ENCODE measurements around the gene CAND2. TPM values are rescaled to one million over a fixed set of nuclear protein-coding genes. Genes with fewer than 3 reads are reported as not detected.

The CAND2 gene
- total and polyA plus RNA-seq, 9 of the 15 experiments (the other 6 are each of a cell fraction or from before 2014, with no cell fraction given) = 0.91 to 14.9 (median 4.3) TPM

DNA sequence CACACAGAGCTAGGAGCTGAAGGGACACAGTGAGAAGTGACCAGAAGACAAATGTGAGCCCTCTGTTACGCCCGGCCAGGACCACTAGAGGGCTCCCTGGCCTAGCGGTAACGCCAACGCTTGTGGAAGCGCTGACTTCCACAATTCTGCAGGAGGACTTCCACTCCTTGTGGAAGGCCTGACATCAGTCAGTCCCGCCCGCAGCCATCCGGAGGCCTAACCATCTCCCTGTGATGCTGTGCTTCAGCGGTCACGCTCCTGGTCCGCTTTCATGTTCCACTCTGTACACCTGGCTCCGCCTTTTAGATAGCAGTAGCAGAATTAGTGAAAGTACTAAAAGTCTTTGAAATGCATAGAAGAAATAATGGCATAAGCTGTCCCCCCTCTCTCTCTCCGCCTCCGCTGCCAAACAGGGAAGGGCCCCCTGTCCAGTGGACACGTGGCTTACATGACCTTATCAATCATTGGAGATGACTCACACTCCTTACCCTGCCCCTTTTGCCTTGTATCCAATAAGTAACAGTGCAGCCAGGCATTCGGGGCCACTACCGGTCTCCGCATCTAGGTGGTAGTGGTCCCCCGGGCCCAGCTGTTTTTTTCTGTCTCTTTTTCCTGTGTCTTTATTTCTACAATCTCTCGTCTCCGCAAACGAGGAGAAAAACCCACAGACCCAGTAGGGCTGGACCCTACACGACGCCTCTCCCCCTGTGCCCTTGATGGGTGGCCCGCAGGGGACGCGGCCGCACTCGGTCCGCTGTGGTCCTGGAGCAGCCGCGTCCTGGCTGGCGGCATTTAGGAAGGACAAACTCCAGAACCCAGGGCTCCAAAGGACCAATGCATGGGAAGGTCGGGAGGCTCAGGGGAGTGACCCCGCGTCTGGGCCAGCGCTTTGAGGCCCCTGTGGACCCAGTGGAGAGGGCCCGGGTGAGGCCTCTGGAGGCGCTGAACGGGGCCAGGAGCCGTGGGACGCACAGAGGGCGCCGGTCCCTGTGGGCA, 71.9 kb downstream of the CAND2 start (continued):
- TF ChIP-seq, protein P1, sequence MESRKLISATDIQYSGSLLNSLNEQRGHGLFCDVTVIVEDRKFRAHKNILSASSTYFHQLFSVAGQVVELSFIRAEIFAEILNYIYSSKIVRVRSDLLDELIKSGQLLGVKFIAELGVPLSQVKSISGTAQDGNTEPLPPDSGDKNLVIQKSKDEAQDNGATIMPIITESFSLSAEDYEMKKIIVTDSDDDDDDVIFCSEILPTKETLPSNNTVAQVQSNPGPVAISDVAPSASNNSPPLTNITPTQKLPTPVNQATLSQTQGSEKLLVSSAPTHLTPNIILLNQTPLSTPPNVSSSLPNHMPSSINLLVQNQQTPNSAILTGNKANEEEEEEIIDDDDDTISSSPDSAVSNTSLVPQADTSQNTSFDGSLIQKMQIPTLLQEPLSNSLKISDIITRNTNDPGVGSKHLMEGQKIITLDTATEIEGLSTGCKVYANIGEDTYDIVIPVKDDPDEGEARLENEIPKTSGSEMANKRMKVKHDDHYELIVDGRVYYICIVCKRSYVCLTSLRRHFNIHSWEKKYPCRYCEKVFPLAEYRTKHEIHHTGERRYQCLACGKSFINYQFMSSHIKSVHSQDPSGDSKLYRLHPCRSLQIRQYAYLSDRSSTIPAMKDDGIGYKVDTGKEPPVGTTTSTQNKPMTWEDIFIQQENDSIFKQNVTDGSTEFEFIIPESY (CRISPR knock-in tag; IDR thresholded peaks at IDR 0.05) = 0 out of 2 replicates have a peak, but pooled peaks have one; percentile 60
- TF ChIP-seq, protein P2, sequence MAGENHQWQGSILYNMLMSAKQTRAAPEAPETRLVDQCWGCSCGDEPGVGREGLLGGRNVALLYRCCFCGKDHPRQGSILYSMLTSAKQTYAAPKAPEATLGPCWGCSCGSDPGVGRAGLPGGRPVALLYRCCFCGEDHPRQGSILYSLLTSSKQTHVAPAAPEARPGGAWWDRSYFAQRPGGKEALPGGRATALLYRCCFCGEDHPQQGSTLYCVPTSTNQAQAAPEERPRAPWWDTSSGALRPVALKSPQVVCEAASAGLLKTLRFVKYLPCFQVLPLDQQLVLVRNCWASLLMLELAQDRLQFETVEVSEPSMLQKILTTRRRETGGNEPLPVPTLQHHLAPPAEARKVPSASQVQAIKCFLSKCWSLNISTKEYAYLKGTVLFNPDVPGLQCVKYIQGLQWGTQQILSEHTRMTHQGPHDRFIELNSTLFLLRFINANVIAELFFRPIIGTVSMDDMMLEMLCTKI (IDR thresholded peaks at IDR 0.05; ENCODE audit: partially characterized antibody) = no peak
- TF ChIP-seq HDGF (IDR thresholded peaks at IDR 0.05) = 0 out of 2 replicates have a peak, but pooled peaks have one; percentile 48
- peak; percentile 83 for TF ChIP-seq ERF (CRISPR knock-in tag; IDR thresholded peaks at IDR 0.05)
- no peak for TF ChIP-seq SP2 (IDR thresholded peaks at IDR 0.05; ENCODE audit: extremely low read depth, low read depth, low read length, poor library complexity, severe bottlenecking)
- TF ChIP-seq GABPA (tag; conservative IDR thresholded peaks at IDR 0.05; ENCODE audit: low read depth) = no peak; the same call in 1 of the 2 replicates
- 0 out of 2 replicates have a peak, but pooled peaks have one; percentile 19 for TF ChIP-seq ZNF232 (CRISPR knock-in tag; IDR thresholded peaks at IDR 0.05)
- peak; percentile 83; the same call in 1 of the 2 replicates for TF ChIP-seq NR4A1 (CRISPR knock-in tag; IDR thresholded peaks at IDR 0.05)
- TF ChIP-seq NR4A1 (tag; IDR thresholded peaks at IDR 0.05) = no peak; the same call in 1 of the 2 replicates
- no peak for TF ChIP-seq HMG20B (CRISPR knock-in tag; IDR thresholded peaks at IDR 0.05)
- TF ChIP-seq, protein P3, sequence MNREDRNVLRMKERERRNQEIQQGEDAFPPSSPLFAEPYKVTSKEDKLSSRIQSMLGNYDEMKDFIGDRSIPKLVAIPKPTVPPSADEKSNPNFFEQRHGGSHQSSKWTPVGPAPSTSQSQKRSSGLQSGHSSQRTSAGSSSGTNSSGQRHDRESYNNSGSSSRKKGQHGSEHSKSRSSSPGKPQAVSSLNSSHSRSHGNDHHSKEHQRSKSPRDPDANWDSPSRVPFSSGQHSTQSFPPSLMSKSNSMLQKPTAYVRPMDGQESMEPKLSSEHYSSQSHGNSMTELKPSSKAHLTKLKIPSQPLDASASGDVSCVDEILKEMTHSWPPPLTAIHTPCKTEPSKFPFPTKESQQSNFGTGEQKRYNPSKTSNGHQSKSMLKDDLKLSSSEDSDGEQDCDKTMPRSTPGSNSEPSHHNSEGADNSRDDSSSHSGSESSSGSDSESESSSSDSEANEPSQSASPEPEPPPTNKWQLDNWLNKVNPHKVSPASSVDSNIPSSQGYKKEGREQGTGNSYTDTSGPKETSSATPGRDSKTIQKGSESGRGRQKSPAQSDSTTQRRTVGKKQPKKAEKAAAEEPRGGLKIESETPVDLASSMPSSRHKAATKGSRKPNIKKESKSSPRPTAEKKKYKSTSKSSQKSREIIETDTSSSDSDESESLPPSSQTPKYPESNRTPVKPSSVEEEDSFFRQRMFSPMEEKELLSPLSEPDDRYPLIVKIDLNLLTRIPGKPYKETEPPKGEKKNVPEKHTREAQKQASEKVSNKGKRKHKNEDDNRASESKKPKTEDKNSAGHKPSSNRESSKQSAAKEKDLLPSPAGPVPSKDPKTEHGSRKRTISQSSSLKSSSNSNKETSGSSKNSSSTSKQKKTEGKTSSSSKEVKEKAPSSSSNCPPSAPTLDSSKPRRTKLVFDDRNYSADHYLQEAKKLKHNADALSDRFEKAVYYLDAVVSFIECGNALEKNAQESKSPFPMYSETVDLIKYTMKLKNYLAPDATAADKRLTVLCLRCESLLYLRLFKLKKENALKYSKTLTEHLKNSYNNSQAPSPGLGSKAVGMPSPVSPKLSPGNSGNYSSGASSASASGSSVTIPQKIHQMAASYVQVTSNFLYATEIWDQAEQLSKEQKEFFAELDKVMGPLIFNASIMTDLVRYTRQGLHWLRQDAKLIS (CRISPR knock-in tag; IDR thresholded peaks at IDR 0.05) = peak; percentile 93
- TF ChIP-seq, protein P4, sequence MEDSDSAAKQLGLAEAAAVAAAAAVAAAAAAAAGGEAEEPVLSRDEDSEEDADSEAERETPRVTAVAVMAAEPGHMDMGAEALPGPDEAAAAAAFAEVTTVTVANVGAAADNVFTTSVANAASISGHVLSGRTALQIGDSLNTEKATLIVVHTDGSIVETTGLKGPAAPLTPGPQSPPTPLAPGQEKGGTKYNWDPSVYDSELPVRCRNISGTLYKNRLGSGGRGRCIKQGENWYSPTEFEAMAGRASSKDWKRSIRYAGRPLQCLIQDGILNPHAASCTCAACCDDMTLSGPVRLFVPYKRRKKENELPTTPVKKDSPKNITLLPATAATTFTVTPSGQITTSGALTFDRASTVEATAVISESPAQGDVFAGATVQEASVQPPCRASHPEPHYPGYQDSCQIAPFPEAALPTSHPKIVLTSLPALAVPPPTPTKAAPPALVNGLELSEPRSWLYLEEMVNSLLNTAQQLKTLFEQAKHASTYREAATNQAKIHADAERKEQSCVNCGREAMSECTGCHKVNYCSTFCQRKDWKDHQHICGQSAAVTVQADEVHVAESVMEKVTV (CRISPR knock-in tag; IDR thresholded peaks at IDR 0.05) = peak; percentile 98
- peak; percentile 92 for TF ChIP-seq DPF2 (IDR thresholded peaks at IDR 0.05)
- peak; percentile 68; the same call in 1 of the 2 replicates for TF ChIP-seq FOXP1 (CRISPR knock-in tag; IDR thresholded peaks at IDR 0.05)
- no peak for TF ChIP-seq FIP1L1 (IDR thresholded peaks at IDR 0.05; ENCODE audit: low read depth, low read length, poor library complexity, severe bottlenecking)
- TF ChIP-seq BCOR (IDR thresholded peaks at IDR 0.05) = peak; percentile 66

Data from K562 (cell line).